GM21423 (cell line): Measurements from ENCODE around the gene ZBTB43.
"Not testable (repeated sequence)": the region's sequence is repeated elsewhere in the genome, so short reads cannot be mapped to it uniquely, and the experiment has no call there.

Experiments
- ATAC-seq: cut with Tn5 transposase; IDR thresholded peaks from one replicate; pipeline ENCODE4 v1.9.1; 2021; ENCODE audit warnings: mild to moderate bottlenecking, moderate library complexity; ENCODE audit not compliant: unreplicated experiment

The ZBTB43 gene

DNA sequence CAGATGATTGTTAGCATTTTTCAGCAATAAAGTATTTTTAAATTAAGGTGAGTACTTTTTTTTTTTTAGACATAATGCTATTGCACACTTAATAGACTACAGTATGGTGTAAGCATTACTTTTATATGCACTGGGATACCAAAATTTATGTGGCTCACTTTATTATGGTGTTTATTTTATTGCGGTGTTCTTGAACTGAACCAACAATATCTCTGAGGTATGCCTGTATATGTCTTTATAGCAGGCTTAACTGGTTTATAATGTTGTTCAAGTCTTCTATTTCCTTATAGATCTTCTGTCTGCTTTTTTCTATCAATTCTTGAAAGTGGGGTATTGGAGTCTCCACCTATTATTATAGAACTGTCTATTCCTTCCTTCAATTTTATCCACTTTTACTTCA lies 18.0 kb downstream of the ZBTB43 start:
- no peak for ATAC-seq

DNA sequence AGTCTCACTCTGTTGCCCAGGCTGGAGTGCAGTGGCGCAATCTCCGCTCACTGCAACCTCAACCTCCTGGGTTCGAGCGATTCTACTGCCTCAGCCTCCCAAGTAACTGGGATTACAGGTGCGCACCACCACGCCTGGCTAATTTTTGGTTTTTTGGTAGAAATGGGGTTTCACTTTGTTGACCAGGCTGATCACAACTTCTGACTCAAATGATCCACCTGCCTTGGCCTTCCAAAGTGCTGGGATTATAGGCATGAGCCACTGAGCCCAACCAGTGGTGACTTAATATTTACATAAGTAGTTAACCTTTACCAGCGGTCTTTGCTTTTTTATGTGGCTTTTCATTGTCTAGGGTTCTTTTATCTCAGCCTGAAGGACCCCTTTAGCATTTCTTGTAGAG lies 19.2 kb downstream of the ZBTB43 start:
- ATAC-seq, result not testable (repeated sequence)

DNA sequence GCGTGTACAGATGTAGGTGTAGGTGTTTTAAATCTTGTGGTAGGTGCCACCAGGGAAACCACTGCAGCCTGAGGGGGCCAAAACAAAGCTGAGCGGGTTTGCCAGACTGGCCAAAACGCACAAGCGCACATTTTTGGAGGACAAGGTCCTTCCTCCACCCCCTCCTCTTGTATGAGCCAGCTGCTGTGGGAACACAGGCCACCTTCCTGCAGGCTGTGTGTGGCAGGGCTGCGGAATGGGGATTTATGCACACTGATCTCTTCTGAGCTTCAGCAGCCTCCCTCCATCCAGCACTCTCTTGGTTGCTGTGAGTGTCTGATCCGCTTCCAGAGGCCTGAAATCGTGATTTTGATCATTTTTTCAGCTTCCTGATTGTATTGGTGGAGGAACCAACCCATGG lies 22.4 kb downstream of the ZBTB43 start:
- no peak for ATAC-seq

DNA sequence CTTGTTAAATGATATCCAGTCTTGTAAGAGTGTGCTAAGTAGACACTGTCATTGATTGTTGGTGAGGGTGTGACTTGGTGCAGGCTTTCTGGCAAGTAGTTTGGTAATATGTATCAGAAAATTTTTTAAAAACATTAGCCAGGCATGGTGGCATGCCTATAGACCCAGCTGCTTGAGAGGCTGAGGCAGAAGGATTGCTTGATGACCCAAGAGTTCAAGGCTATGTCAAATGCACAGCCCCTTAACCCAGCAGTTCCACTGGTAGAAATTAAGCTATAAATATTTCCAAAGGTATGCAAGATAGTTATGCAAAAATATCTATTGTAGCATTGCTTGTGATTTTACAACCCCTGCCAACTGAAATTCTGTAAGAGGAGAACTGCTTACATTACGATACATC lies 24.2 kb downstream of the ZBTB43 start:
- ATAC-seq, result no peak

DNA sequence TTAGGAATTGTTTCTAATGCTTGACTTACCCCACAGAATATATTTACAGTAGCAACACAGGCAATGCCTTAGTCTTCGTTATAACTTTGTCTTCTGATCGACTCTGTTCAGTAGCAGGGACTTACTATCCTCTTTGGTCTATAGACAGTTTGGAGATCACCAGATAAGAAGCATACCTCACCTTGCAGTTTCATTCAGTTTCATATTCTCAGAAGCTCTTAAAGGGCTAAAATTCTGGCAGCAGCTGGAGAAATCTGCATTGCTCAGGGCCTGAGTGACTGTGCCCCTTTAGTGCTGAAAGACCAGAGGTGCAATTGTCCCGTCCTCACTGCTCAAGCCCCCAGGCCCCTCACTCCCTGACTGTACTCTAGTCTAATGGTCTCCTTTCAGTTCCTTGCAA lies 26.0 kb downstream of the ZBTB43 start:
- no peak for ATAC-seq

DNA sequence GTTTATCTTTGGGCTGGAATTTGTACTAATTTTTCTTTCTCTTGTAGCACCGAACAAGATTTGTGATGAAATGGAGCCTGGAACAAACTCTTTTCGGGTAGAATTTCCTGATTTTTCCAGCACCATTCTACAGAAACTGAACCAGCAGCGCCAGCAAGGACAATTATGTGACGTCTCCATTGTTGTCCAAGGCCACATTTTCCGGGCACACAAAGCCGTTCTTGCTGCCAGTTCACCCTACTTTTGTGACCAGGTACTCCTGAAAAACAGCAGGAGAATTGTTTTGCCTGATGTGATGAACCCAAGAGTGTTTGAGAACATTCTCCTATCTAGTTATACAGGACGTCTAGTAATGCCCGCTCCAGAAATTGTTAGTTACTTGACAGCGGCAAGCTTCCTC lies 27.6 kb downstream of the ZBTB43 start:
- ATAC-seq, result no peak

DNA sequence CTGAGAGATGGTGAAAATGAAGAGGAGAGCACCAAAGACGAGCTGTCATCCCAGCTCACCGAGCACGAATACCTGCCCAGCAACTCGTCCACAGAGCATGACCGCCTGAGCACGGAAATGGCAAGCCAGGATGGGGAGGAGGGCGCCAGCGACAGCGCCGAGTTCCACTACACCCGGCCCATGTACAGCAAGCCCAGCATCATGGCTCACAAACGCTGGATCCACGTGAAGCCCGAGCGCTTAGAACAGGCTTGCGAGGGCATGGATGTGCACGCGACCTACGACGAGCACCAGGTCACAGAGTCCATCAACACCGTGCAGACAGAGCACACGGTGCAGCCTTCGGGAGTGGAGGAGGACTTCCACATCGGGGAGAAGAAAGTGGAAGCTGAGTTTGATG lies 28.2 kb downstream of the ZBTB43 start:
- ATAC-seq, result no peak

DNA sequence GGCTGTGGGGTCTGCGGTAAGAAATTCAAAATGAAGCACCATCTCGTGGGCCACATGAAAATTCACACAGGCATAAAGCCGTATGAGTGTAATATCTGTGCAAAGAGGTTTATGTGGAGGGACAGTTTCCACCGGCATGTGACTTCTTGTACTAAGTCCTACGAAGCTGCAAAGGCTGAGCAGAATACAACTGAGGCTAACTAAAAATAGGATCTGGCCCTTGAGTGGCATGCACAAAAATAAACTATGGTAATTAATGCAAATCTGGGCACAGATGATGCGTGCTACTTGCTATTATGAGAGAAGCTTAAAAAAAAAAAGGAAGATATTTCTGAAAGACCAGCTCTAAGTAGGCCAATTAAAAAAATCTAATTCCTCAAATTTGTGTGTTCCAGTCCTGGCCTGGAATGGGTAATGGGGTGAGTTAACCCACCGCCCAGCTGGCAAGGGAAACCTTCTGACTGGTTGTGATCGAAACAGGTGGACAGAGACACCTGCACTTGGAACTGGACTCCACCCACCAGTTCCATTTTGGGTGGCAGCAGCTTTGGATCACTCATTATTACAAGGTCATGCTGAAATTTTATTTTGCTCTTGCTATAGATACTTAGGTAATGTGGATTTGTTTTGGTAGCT lies 29.0 kb downstream of the ZBTB43 start:
- no peak for ATAC-seq

DNA sequence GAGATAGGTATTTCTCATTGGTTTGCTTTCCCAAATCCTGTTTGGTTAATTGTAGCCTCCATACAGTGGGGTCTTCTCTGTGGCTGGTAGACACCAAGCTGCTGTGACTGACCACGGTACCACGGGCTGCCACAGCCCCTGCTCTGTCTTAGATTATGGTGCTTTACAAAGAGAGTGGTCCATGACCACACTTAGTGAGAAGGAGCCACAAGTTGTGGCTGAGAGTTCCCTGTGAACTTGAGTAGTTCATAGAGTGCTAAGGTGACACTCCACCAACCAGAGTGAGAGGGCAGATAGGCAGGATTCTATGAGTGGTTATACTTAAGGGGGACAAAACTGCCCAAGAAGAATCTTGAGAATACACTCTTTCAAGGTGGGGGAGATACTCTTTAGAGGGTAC lies 29.8 kb downstream of the ZBTB43 start:
- no peak for ATAC-seq

DNA sequence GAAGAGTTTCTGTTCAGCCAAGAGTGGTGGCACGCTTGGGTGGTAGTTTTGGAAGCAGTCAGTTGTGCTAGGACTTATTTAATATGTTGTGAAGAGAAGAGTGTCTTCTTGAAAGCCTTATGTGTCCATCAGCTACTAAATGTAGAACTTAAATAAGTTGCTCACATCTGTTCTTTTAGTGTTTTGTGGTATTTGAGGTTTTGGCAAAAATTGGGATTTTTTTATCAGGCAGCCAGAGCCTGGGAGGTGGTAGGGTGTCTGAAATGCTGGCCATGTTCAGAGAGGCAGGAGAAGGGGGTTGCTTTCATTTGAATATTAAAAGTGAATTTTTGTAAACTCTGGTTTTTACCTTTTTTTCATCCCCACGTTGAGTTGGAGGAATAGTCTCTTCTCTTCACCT lies 31.4 kb downstream of the ZBTB43 start:
- ATAC-seq, result no peak

DNA sequence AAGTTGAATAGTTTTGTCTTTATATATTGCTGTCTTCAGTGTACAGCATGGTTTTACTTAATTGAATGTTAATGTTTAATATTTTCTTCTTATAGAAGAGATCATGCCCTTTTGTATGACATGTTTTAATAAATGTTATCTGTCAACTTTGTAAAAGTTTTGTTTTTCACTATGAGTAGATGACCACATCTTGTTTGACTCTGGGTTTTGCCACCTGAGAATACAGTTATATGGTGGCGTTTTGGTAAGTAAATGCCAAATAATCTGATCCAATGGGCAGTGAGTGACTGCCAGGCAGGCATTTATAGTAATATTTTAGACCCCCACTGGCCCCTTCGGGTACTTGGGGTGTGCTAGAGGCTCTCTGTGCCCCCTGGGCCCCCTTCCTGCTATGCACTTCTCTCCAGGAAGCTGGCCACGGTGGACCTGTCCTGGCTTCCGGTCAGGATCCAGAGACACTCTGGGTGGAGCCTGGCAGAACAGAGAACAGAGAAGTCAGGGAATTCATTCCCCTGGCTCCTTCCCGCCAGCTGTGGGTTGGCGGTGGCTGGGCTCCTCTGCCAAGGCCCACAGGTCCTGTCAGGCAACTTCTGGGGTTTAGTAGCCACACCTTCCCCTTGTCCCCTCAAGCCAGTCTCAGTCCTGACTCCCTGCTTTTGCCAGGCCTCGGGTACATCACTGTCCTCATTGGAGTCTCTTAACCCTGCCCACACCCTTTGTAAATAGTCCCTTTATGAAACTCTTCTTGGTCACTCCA lies 33.4 kb downstream of the ZBTB43 start:
- no peak for ATAC-seq

DNA sequence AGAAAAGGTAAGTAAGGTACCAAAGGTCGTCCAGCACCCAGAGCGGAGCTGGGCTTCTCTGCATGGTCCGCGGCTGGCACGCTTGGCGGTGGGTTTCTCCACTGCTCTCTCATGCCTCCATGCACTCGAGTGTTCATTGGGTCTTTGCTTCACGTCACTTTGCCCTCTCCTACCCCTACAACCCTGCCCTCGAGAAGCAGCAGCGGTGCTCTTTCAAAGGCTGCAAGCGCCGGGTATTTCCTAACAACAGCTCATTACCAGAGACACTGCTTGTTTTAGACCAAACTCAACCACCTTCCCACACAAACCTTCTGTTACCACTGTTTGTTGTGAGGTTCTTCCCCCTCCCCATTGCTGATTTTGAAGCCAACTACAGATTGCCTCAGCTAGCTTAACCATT lies 34.1 kb downstream of the ZBTB43 start:
- no peak for ATAC-seq

DNA sequence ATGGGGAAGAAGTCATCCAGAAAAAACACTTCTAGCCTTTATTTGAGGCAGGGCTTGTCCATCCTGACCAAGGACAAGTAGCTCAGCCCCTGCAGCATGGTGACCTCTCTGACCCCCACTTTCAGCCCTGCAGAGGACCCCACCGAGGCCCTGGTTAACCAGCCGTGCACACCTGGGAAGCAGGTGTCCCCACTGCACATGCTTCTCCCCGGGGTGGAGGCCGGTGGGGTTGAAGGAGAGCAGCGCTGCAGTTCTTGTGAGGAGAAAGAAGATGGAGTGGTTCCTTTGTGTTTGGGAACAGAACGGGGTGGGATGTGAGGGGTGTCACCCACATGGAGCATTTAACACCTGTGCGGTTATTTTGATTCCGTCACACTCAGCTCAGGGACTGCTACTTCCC lies 34.5 kb downstream of the ZBTB43 start:
- no peak for ATAC-seq

DNA sequence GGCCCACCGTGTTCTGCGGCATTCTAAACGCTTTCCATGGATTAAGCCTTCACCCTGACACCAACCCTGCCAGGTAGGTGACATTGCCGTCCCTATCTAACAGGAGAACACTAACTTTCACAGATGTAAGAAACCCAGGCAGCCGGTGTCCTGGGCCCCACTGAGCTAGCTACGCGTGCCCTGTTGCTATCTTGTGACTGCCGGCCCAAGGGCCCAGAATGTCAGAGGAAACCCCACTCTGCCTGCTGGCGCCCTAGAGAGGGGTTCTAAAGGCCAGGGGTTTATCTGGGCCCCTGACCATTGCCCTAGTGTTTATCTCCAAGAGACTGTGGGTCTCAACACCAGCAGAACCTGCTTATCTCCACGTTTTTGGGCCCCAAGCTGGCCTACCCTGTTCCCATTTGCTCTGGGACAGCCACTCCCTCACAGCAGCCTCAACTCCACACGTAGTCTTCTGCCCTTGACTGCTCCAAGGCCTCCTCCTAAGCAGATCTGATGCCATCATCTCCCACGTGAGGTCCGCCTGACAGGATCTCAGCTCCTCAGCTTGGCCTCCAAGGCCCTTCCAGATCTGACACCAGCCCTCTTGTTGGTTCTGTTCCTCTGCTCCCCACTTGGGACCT lies 37.5 kb downstream of the ZBTB43 start:
- no peak for ATAC-seq

DNA sequence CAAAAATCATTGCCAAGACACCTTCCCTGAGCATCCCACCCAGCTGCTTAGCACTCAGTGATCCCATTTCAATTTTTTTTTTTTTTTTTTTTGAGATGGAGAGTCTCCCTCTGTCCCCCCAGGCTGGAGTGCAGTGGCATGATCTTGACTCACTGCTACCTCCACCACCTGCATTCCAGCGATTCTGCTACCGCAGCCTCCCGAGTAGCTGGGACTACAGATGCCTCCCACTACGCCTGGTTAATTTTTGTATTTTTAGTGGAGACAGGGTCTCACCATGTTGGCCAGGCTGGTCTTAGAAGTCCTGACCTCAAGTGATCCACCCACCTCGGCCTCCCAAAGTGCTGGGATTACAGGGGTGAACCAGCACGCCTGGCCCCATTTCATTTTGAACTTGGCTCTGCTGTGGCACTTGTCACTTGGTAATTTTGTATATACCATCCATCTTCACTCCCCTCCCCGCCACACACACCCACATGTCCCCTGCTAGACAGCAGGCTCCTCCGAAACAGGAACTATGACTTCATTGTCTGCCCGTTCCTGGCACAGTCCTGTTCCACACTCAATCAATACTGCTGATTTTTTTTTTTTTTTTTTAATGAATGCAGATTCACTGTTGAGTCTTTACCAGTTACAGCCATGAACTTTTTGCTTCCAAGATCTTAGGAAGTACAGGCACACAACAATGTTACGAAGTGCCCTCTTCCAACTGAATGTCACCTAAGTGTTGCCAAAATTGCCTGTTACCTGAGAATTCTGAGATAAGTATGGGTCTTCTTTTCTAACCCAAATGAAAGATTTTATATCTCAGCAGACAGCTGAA lies 38.3 kb downstream of the ZBTB43 start:
- ATAC-seq, result no peak

DNA sequence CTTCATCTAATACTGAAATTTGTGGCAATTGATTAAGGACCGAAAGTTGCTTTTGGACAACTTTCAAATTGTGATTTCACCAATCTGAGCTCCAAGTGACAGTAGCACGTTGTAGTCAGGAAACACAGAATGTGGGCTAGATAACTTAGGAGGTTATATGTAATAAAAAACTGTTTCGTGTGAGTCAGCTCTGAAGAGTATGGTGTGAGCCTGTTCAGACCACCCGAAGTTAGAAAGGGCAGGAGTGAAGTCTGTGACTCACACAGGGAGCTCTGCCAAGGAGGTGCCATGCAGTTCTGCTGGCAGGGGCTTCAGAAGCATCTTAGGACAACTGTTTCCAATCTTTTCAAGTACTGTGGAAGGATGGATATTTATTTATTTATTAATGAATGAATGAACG lies 39.2 kb downstream of the ZBTB43 start:
- no peak for ATAC-seq

DNA sequence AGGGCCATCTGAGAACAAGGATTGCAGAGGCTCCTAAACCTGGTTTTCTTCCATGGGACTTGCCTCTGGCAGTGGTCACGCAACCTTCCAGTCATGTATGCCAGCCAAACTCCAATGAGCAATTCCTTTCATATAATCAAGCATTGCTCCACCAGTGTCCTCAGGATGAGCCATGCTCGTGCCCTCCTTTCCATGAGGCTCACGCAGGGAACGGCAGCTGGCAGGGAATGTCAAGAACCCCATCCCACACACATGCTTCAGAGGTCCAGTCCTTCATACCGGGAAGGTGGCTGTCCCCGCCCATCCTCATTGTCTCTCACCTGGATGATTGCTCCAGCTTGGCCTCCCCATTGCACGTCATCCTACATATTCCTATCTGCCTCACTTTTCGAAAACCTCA lies 42.2 kb downstream of the ZBTB43 start:
- ATAC-seq, result no peak

DNA sequence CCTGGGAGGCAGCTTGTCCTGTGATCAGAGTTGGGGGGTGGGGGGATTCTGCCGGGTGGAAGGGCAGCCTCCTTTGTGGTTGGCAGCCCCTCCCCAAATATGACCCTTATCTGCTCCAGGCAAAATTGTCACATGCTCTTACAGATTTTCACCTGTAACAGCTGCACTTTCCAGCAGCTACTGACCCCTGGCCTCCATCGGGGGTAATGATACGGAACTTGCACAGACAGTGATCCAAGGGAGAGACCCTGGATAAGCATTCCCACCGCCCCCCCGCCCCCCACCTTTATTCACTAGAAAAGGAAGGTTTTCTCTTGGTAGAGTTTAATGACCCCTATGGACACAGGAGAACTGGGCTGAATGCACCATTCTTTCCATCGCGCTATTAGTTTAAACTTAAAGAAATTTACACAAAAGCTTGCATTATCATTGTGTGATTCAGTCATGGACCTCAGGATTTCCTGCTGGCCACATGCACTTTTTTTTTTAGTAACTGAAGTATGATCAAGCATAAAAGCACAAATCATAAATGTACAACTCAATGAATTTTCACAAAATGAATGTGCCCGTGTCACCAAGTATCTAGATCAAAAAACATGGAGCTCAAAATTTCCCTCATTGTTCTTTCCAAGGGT lies 44.9 kb downstream of the ZBTB43 start:
- ATAC-seq, result no peak

DNA sequence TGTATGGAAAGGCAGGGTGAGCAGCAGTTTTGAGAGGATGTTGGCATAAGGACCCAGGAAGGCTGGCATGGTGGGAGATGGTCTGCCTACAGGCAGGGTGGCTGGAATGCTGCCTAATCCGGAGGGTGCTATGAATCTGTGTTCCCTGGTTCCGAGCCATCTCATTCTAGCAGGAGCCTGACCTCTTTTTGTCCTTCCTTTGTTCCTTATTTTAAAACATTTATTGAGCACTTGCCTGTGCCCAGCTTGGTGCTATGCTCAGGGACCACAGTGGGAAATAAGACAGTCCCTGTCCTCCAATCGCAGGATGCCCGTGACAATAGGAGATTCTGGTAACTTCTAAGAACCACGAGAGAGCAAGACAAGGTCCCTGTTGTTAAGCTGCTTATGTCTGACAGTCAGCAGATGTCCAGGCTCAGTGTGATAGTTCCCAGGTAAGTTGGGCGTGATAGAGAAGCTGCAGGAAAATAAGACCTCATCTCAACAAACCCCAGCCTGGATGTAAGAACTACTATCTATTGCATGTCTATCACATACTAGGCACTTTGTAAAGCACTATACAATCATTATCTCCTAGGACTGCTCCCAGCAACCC lies 46.5 kb downstream of the ZBTB43 start:
- no peak for ATAC-seq

DNA sequence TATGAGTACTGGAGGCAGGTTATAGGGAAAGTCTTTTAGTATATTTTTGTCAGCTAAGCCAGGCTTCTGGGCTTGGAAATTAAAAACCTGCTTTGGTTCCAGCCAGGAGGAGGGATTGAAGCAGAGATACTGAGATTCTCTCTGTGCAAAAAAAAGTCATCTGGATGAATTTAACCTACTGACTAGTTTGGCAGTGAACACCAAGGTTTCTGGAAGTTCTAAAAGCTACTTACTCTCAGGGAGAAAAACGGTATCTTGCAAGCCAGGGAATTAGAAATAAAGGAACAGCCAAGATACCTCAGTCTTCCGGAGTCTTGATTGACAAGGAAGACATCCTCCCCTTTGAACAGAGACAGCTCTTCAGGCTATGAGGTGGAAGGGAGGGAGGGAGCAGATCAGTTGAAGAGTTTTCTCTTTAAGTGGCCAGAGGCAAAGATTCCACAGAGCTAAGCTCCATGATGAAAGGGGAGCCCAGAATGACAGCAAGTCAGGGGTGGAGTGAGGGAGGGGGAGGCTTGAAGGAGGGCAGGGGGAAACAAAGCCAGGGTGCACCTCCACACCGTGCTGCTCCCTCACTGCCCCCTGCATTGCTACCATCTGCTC lies 47.3 kb downstream of the ZBTB43 start:
- ATAC-seq, result no peak
